ENCODE data around the gene DPY30. TPM values are rescaled to one million over a fixed set of nuclear protein-coding genes. Genes with fewer than 3 reads are reported as not detected.

The DPY30 gene
- total RNA-seq, 2 experiments from 2014 or later, result 68.5 to 68.8 TPM

DNA sequence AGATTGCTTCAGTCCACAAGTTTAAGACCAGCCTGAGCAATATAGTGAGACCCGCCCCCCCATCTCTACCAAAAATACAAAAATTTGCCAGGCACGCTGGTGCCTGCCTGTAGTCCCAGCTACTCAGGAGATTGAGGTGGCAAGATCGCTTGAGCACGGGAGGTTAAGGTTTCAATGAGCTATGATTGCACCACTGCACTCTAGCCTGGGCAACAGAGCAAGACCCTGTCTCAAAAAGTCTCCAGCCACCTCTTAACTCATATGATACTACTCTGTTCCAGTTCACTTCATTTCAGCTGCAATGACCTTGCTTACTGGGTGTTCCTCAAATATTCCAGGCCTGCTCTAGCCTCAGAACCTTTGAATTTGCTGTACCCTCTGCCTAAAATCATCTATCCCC lies 40.2 kb downstream of the DPY30 start:
- DNase-seq, result no peak
- ChIA-PET POLR2A (interaction anchor here (0.5 to 1.1 kb wide), 2 partner anchors 9 to 12 kb away, joined by 3 read pairs; no protein-coding TSS in a partner anchor), CTCF (interaction anchor here (1.1 kb wide), 1 partner anchor 9 kb away, joined by 3 read pairs; no protein-coding TSS in a partner anchor)
- peaks cover 9% of the 10 kb centered on the region for H3K36me3 Mint-ChIP-seq (ENCODE audit: low read depth)
- H3K27ac Mint-ChIP-seq, result no peak overlapping the region
- H3K9me3 Mint-ChIP-seq, result no peaks in the 10 kb centered on the region
- peaks cover 45% of the 10 kb centered on the region for H3K4me1 Mint-ChIP-seq (ENCODE audit: low read depth)
- TF ChIP-seq, protein P1, sequence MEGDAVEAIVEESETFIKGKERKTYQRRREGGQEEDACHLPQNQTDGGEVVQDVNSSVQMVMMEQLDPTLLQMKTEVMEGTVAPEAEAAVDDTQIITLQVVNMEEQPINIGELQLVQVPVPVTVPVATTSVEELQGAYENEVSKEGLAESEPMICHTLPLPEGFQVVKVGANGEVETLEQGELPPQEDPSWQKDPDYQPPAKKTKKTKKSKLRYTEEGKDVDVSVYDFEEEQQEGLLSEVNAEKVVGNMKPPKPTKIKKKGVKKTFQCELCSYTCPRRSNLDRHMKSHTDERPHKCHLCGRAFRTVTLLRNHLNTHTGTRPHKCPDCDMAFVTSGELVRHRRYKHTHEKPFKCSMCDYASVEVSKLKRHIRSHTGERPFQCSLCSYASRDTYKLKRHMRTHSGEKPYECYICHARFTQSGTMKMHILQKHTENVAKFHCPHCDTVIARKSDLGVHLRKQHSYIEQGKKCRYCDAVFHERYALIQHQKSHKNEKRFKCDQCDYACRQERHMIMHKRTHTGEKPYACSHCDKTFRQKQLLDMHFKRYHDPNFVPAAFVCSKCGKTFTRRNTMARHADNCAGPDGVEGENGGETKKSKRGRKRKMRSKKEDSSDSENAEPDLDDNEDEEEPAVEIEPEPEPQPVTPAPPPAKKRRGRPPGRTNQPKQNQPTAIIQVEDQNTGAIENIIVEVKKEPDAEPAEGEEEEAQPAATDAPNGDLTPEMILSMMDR (IDR thresholded peaks at IDR 0.05), result no peak
- no peaks in the 10 kb centered on the region for H3K27me3 Mint-ChIP-seq
- no peak for ATAC-seq
- intact Hi-C loops (cut with micrococcal nuclease), result no loop called here
- no peak overlapping the region for H3K4me3 Mint-ChIP-seq

DNA sequence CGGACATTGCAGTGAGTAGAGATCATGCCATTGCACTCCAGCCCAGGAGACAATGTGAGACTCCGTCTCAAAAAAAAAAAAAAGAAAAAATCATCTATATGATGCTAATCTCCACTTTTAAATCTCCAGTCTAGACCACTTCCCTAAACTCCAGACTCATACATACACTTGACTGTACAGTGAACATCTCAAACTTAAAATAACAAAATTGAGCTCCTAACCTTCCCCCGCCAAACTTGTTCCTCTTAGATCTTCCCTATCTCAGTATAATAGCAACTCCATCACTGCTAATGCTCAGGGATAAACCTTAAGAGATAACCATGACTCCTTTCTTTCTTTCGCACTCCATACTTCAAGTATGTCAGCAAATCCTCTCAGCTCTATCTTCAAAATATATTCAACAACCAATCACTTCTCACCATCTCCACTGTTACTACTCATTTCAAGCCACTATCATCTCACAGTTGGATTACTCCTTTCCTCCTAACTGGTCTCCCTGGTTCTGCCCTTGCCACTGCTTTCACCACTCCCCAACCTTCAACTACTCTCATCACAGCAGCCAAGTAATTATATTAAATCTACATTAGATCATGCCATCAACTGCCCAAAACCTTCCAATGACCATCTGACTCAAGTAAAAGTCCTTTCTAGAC lies 40.7 kb downstream of the DPY30 start:
- ChIA-PET CTCF (interaction anchor here (1.1 kb wide), 1 partner anchor 10 kb away, joined by 3 read pairs; no protein-coding TSS in a partner anchor), POLR2A (interaction anchor here (0.5 to 2.0 kb wide), 5 partner anchors 8 to 26 kb away, joined by 3 to 7 read pairs (median 3); no protein-coding TSS in a partner anchor)
- ATAC-seq (peak; percentile 51), DNase-seq (no peak)
- TF ChIP-seq, protein P1 (IDR thresholded peaks at IDR 0.05), result no peak
- peak overlapping the region; percentile 11 for H3K27ac Mint-ChIP-seq
- no peak overlapping the region for H3K4me3 Mint-ChIP-seq
- intact Hi-C loops (cut with micrococcal nuclease), result no loop called here
- H3K4me1 Mint-ChIP-seq (ENCODE audit: low read depth), result peaks cover 40% of the 10 kb centered on the region
- H3K9me3 Mint-ChIP-seq, result no peaks in the 10 kb centered on the region
- no peaks in the 10 kb centered on the region for H3K27me3 Mint-ChIP-seq
- H3K36me3 Mint-ChIP-seq (ENCODE audit: low read depth), result peaks cover 8% of the 10 kb centered on the region

DNA sequence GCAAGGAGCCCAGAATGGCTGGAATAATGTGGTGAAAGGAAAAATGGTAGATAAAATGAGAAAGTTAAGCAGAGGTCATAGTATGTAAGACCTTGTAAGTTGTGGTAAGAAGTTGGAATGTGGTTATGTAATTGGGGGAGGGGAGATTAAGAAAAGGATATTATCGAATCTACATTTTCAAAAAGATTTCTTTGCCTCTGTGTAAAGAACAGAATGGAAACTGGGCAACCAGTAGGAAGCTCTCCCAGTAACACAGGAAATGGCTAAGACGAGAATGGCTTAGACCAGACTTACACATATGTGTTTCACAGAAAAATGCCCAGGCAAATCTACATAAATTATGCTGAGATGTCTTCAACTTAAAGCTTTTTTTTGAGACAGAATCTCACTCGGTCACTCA lies 42.0 kb downstream of the DPY30 start:
- ChIA-PET POLR2A (interaction anchor here (0.8 to 2.0 kb wide), 4 partner anchors 11 to 42 kb away, joined by 3 to 7 read pairs (median 3); partner anchors contain the start of gene DPY30), CTCF (no interaction called here)
- TF ChIP-seq, protein P1 (IDR thresholded peaks at IDR 0.05), result no peak
- no peak for DNase-seq
- peak; percentile 58 for ATAC-seq
- H3K4me3 Mint-ChIP-seq, result no peak overlapping the region
- H3K9me3 Mint-ChIP-seq, result no peaks in the 10 kb centered on the region
- peaks cover 8% of the 10 kb centered on the region for H3K36me3 Mint-ChIP-seq (ENCODE audit: low read depth)
- intact Hi-C loops (cut with micrococcal nuclease), result no loop called here
- H3K27ac Mint-ChIP-seq, result peak overlapping the region; percentile 55
- no peaks in the 10 kb centered on the region for H3K27me3 Mint-ChIP-seq
- peaks cover 45% of the 10 kb centered on the region for H3K4me1 Mint-ChIP-seq (ENCODE audit: low read depth)

DNA sequence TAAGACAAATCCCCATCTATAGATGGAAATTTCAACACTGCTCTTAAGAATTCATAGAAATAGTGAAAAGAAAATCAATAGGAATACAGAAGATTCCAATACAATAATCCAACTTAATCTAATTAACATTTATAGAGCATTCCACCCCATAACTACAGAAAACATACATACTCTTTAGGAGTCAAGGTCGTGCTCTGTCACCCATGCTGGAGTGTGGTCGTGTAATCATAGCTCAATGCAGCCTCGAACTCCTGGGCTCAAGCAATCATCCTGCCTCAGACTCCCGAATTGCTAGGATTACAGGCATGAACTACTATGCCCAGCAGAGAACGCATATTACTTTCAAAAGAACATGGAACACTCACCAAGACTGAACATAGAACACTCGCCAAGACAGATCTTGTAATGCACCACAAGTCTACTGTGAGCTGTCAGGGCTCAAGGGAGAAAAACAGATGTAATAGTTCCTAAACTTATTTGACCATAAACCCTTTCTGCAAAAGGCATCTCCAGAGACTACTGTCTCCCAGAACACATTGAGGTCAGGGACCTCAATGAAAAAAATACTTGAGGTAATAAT lies 42.9 kb downstream of the DPY30 start:
- peaks cover 51% of the 10 kb centered on the region for H3K4me1 Mint-ChIP-seq (ENCODE audit: low read depth)
- no peaks in the 10 kb centered on the region for H3K27me3 Mint-ChIP-seq
- POLR2A ChIA-PET, result interaction anchor here (1.0 to 2.0 kb wide), 2 partner anchors 12 to 43 kb away, joined by 3 to 7 read pairs; partner anchors contain the start of gene DPY30
- no peaks in the 10 kb centered on the region for H3K9me3 Mint-ChIP-seq
- no peak for ATAC-seq
- TF ChIP-seq, protein P1 (IDR thresholded peaks at IDR 0.05), result no peak
- CTCF ChIA-PET, result no interaction called here
- no peak overlapping the region for H3K27ac Mint-ChIP-seq
- intact Hi-C loops (cut with micrococcal nuclease), result no loop called here
- no peak for DNase-seq
- no peak overlapping the region for H3K4me3 Mint-ChIP-seq
- peaks cover 8% of the 10 kb centered on the region for H3K36me3 Mint-ChIP-seq (ENCODE audit: low read depth)

DNA sequence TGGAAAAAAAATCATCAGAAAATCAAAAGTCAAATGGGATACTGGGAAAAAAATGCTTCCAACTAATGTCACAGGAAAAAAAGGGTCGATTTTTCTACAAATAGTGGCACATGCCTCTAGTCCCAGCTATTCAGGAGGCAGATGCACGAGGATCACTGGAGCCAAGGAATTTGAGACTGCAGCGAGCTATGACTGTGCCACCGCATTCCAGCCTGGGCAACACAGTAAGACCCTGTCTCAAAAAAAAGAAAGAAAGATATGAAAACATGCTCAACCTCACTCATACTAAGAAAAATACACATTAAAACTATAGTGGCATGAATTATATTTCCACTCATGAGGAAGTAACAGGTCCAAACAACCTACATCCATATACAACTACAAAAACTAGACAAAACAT lies 46.7 kb downstream of the DPY30 start:
- H3K4me3 Mint-ChIP-seq, result no peak overlapping the region
- ChIA-PET CTCF (no interaction called here), POLR2A (no interaction called here)
- TF ChIP-seq, protein P1 (IDR thresholded peaks at IDR 0.05), result no peak
- H3K36me3 Mint-ChIP-seq (ENCODE audit: low read depth), result peaks cover 12% of the 10 kb centered on the region
- peaks cover 47% of the 10 kb centered on the region for H3K4me1 Mint-ChIP-seq (ENCODE audit: low read depth)
- intact Hi-C loops (cut with micrococcal nuclease), result no loop called here
- H3K27me3 Mint-ChIP-seq, result no peaks in the 10 kb centered on the region
- ATAC-seq, result no peak
- no peak for DNase-seq
- no peaks in the 10 kb centered on the region for H3K9me3 Mint-ChIP-seq
- H3K27ac Mint-ChIP-seq, result no peak overlapping the region

Data from activated CD8-positive, alpha-beta T cell treated with anti-CD3 and anti-CD28 coated beads for 36 hours (primary cell).